ENCODE measurements around the gene GDPD5.

The GDPD5 gene

DNA sequence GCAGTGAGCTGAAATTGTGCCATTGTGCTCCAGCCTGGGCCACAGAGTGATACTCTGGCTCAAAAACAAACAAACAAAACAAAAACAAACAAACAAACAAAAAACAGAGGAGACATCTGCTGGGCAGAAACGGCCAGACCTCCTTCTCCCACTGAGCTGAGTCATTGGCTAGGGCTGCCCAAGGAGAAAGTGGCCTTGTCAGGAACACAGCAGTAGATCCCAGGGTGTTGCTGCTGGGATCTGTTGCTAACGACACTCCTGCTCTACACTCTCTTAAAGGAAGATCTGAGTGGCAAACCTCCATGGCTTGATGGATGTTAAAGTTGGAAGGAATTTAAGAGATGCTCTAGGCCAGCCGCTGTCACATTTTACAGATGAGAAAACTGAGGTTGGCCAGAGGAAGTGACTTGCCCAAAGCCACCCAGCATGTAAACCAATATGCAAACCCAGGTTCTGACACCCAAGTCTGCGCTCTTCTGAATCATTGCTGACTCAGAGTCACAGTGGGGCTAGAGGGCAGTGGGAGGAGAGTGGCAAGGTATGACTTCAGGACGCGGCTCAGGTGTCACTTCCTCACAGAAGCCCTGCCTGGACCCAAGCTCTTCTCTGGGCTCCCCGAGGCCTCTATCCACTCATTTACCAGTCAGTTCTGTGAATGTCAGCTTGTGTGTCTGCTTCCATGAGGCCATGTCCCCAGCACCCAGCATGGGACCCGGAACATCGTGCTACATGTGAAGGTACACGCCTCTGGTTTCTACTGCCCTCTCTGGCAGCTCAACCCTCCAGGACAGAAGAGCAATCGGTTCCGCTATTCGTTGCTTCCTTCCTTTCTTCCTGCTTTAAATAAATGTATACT is 11.3 kb upstream of the GDPD5 start:
- DNase-seq: peak in 1 of 5 donors; percentile 82

DNA sequence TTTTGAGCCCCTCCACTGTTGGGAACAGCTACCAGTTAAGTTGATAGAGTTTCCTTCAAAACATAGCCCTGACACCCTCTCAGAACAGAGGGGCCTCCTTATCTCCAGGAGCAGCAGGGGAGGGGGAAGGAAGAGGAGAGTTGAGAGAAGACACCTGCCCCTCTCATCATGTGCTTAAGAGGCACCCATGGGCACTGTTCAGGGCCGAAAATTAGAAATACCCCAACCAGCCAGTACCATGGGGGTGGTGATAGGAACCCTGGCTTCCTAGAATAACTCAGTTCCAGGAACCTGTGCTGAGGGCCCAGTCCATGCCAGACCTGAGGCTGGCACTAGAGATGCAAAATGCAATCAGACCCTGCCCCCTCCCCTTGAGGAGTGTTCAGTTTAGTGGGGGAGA is 9.3 kb upstream of the GDPD5 start:
- DNase-seq: no peak

GRCh38 chr11:75534259-75535069 is 8.7 kb upstream of the GDPD5 start:
- no peak for DNase-seq

GRCh38 chr11:75533896-75534258 is 8.1 kb upstream of the GDPD5 start:
- DNase-seq: no peak

DNA sequence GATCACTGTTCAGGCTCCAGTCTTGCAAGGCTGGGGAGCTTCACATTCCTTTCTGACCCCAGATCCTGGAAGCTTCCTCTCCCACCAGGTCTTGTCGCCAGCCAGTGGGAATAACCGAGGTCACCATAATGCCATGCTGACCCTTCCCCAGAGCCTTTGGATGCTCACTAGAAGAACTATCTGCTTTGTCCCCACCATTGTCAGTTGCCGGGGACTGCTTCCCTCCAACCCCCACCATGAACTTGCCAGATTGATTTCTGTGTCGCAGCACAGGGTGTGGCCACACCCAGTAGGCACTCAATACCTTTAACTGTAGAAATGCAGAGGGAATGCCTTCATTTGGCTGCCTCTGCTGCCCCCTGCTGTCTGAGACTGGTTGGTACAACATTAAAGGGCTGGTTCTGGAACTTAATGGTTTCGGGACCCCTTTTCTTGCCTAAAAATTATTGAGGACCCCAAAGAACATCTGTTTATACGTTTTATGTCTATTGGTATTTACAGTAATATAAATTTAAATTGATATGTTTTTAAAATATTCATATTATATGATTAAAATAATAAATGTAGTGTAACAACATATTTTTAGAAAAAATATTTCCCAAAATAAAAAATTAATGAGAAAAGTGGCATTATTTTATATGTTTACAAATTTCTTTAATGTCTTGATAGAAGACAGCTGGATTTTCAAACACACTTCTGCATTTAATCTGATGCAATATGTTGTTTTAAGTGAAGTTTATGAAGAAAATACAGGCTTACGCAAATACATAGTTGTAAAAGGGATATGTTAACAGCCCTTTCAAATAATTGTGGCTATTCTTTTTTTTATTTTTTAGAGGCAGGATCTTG is 6.7 kb upstream of the GDPD5 start:
- peak; percentile 54 to 83 (median 76) for DNase-seq

DNA sequence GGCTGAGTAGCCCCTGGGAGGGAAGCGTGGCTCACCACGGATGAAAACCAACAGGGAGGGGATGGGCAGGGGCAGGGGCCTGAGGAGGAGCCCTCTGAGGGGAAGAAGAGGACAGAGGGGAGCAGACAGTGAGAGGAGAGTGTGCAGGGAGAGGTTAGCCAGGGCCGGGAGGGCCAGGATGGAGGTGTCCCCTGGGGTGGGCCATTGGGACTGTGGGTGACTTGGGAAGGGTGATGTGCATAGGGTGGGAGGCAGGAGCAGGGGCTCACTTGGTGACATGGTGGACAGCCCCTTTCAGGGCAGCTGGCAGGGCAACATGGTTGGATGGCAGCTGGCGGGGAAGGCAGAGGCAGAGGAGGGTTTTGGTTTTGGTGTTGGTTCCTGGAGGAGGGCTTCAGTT is 5.6 kb upstream of the GDPD5 start:
- no peak for DNase-seq

DNA sequence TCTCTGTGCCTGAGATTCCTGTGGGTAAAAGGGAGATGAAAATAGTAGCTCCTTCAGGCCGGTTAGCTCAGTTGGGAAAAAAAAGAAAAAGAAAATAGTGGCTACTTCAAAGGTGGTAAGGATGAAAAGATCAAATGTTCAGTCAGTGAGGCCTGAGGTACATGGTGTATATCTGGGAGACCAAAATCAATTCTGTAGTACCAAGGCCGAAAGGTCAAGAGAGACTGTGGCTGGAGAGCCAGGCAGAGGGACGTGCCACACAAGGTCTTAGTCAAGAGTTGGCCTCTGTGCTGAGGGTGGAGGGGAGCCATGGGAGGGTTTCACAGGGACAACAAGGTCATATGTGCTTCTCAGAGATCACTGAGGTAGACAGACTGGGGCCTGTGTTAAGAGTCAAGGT is 4.8 kb upstream of the GDPD5 start:
- DNase-seq: no peak

DNA sequence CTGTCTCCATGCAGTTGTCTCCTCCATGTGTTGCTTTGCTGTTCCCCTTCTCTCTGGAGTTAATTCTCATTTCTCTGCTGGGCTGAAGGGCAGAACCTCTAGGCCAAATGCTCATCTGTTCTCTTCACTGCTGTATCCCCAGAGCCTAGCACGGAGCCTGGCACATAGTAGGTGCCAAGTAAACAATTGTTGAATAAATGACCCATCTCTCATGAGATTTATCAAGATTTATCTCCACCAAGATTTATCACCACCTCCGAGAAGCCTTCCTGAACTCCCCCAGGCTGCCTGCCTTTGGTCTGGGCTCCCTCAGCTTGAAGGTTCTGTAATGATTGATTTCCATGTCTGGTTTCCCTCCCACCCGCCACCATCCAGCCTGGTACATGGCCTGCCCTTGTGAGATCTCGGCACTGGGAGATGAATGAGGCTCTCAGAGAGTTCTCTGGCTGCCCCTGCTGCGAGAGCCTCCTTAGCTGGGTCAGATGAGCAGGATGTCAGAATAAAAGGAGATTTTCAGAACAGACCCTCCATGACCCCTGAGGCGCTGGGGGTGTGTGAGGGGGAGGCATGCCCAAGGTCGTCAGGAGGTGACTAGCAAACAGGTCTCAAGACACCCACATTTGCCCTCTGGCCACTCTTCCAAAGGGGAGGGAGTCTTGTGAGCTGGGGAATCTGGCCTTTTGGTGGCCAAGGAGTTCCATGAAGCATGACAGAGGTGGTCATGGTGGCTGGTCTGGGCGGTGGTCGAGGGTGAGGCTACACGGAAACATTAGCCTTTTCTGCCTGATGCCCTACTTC is 2.4 kb upstream of the GDPD5 start:
- DNase-seq: no peak

DNA sequence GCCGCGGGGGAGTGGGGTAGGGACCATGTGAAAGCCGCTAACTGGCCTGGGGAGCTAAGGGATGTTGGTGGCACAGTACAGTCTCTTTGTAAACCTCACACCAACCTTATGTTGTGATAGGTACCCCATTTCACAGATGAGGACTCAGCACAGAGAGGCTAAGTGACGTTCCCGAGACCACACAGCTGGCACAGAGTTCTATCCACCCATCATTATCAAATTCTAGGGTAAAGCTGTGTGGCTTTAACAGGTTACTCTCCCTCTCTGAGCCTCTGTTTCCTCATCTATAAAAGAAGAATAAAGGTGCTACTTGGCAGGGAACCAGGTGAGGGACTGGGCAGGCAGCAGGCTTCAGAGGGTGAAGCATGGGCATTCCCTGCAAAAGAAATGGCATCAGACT is 1.4 kb upstream of the GDPD5 start:
- no peak for DNase-seq

DNA sequence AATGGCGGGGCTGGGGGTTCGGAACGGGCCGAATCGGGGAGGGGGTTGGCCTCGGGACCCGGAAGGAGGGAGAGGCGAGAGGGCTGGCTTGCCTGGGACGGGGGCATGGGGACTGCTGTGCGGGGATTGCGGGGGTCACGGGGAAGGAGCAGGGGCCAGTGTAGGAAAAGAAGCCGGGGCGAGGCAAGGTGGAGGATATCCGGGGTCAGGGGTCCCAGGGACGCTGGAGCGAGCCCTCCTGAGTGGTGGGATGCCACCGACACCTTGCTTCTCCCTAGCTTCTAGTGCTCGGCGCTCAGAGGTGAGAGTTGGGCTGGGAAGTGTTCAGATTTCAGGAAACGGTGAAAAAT is 426 bp upstream of the GDPD5 start:
- no peak for DNase-seq

DNA sequence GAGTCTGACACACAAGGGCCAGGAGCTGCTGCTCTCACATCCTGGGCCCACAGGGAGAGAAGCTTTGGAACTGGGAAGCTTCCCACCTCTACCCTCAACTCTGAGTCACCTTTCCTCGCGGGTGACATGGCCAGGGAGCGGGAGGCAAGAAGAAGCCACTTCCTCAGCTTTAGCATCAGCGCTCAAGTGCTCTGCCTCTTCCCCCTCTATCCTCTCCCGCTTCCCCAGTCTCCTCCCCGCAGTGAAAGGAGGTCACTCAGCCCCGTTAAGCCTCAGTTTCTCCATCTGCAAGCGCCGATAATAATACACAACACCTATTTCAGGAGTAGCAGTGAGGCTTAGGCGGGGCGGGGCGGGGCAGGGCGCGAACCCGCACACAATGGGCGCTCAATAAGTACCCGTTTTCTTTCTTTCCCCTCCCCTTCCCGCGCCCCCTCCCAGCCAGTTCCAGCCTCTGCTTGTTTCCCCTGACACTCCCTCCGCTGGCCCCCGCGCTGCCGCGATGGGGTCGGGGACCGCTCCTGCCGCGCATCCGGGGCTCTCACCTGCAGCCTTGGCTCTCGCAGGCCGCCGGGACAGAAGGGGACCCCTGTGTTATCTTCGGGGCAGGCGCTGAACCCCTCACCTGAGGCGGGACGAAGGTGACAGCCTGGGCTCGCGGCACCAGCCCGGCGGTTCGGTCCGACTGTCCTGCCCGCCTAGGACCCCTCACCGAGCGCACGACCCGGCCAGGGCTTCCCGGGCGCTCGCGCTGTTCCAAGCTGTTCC is 892 bp downstream of the GDPD5 start:
- peak in 4 of 5 donors; percentile 16 to 33 (median 28) for DNase-seq

- DNase-seq: no peak
Measured at GRCh38 chr11:75523811-75524664, 1.7 kb downstream of the GDPD5 start.

DNA sequence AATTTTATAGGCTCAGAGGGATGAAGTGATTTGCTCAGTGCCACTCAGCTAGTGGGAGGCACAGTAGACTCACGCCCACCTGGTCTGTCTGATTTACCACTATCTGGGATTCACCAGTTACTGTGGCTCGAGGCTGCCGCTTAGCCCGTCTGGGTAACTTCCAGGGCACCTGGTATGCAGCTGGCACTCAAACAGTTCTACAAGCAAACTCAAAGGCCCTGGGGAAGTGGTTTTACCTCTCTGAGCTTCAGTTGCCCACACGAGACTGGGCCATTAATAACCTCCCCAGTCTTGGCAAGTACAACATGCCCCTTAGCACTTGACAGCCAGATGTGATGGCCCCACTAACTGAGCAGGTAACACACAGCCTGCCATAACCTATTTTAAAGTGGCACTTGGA is 2.6 kb downstream of the GDPD5 start:
- DNase-seq: no peak

- DNase-seq: no peak
Measured at GRCh38 chr11:75522286-75523044, 3.3 kb downstream of the GDPD5 start.

- DNase-seq: no peak
Measured at GRCh38 chr11:75520688-75521087, 5.1 kb downstream of the GDPD5 start.

DNA sequence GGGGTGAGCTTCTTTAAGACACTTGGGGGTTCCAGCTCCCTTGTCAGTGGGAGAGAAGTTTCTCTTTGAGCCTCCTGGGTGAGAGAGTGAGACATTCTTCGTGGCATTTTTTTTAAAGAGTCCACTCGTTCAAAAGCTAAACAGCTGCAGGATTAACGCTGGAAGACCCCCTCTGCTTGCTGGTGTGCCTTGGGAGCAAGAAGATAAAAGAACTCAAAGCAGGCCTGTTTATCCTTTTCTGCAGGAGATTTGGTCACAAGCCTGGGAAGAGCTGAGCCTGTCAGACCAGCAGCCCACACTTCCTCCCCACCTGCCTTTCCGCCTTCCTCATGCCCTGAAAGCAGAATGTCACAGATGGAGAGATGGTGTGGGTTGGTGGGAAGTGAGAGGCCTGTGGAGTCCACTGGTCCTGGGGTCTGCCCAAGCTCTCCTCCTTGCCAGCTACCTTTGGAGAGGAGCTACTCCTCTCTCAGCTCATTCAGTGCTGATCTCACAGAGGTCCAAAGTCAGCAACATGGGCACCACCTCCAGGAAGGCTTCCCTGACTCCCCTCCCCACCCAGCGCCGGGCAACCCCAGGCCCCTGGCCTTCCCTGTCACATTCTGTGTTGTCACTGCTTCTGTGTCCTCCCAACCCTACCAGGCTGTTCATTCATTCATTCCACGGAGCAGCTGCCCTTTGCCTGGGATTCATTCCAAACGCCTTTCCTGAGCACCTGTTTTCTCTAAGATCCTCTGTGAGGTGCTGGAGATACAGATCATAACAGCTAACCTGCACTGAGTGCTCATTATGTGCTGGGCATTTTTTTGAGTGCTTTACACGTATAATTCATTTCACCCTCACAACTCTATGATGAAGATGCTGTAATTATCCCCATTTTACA is 6.7 kb downstream of the GDPD5 start:
- no peak for DNase-seq

- no peak for DNase-seq
Measured at GRCh38 chr11:75518204-75518549, 7.6 kb downstream of the GDPD5 start.

- DNase-seq: no peak
Measured at GRCh38 chr11:75516886-75517285, 8.9 kb downstream of the GDPD5 start.

- DNase-seq: no peak
Measured at GRCh38 chr11:75516140-75516539, 9.6 kb downstream of the GDPD5 start.
